Prostate gland (tissue), 2 donors: ENCODE measurements around the gene VLDLR. TPM values are rescaled to one million over a fixed set of nuclear protein-coding genes. Genes with fewer than 3 reads are reported as not detected.

Source experiments
- DNase-seq: peaks from one replicate; pipeline ENCODE4 v3.0.0-alpha.2; 2019; ENCODE audit warnings: low spot score
- H3K27ac ChIP-seq, 2 donors: fragments of 200-600 bp; sonication (generic); 2 replicates each; pipeline ENCODE4 v1.5.1; 2017 to 2019
- H3K27me3 ChIP-seq: fragments of 200-600 bp; sonication (generic); replicated peaks from 2 replicates; pipeline ENCODE4 v1.5.1; 2019; ENCODE audit not compliant: insufficient read depth
- H3K36me3 ChIP-seq, 2 donors: fragments of 200-600 bp; sonication (generic); 1 replicate in 1 of 2; 2 replicates in 1 of 2; pipeline versions ENCODE4 v1.5.1 to v1.8.1; 2017 to 2019
- H3K4me1 ChIP-seq: fragments of 200-600 bp; sonication (generic); replicated peaks from 2 replicates; pipeline ENCODE4 v1.5.1; 2019
- H3K4me3 ChIP-seq, 2 donors: fragments of 200-600 bp; sonication (generic); 2 replicates each; pipeline ENCODE4 v1.5.1; 2017 to 2019
- H3K9me3 ChIP-seq: fragments of 200-600 bp; sonication (generic); 2 replicates; pipeline ENCODE4 v1.5.1; 2017
- CTCF ChIP-seq, 4 experiments: fragments of 200-600 bp in 2 of 4; fragments of 450-650 bp in 2 of 4; sonication (generic) in 2 of 4; IDR thresholded peaks; 1 replicate in 3 of 4; 2 replicates in 1 of 4; pipeline ENCODE4 v1.5.1; 2016 to 2019; ENCODE audit warnings: antibody characterized with exemption in 4 of 4, mild to moderate bottlenecking in 2 of 4, moderate library complexity in 2 of 4
- POLR2A ChIP-seq: fragments of 450-650 bp; IDR thresholded peaks from one replicate; pipeline ENCODE4 v1.6.1; 2016; ENCODE audit warnings: antibody characterized with exemption, mild to moderate bottlenecking
- POLR2AphosphoS5 ChIP-seq: sonication (generic); formaldehyde crosslinking; IDR thresholded peaks from one replicate; pipeline ENCODE4 v1.6.1; 2017; ENCODE audit warnings: antibody characterized with exemption
- WGBS: methylation state at CpG from one replicate; pipeline ENCODE4 v1.1.5; 2018; 5-methylcytosine and 5-hydroxymethylcytosine counted together
- intact Hi-C: fragments of 100-400 bp; cut with DNase I; formaldehyde crosslinking; loops from one replicate; pipeline ENCODE4 v1.14.2; 2022
- total RNA-seq, 2 donors: library from RNA; depleted of rRNA; stranded (reverse); fragments of >200 nt; gene quantifications; one replicate each; pipeline ENCODE4 v1.1.0, GENCODE V29; 2016

Gene VLDLR
- total RNA-seq, 2 donors from 2014 or later: 8.9 to 12.8 TPM

GRCh38 chr9:2616692-2617377 lies 4.8 kb upstream of the VLDLR start:
- no peak for DNase-seq
- no peak overlapping the region for H3K27ac ChIP-seq
- intact Hi-C loops: loop anchor here (10.0 kb wide), 1 partner anchor 272 kb away; no protein-coding TSS in a partner anchor
- H3K27me3 ChIP-seq: no peaks in the 10 kb centered on the region
- 91% methylated on average over 4 of the region's 4 CpGs for WGBS
- no peaks in the 10 kb centered on the region for H3K36me3 ChIP-seq
- no peaks in the 10 kb centered on the region for H3K4me1 ChIP-seq
- TF ChIP-seq POLR2AphosphoS5 (no peak), POLR2A (no peak), CTCF (IDR thresholded peaks at IDR 0.05) (no peak)
- no peak overlapping the region for H3K4me3 ChIP-seq
- no peaks in the 10 kb centered on the region for H3K9me3 ChIP-seq

GRCh38 chr9:2618289-2618688 lies 3.3 kb upstream of the VLDLR start:
- intact Hi-C loops: loop anchor here (10.0 kb wide), 1 partner anchor 273 kb away; no protein-coding TSS in a partner anchor
- WGBS: 98% methylated on average over 1 of the region's 1 CpG

GRCh38 chr9:2620919-2621721 lies 467 bp upstream of the VLDLR start:
- peaks cover 5% of the 10 kb centered on the region for H3K4me1 ChIP-seq
- TF ChIP-seq POLR2AphosphoS5 (peak; percentile 34), POLR2A (no peak), CTCF (IDR thresholded peaks at IDR 0.05) (peak in 2 of 4 experiments; percentile 7 to 55)
- peak overlapping the region; percentile 78 to 86 for H3K27ac ChIP-seq
- H3K36me3 ChIP-seq: no peaks in the 10 kb centered on the region
- 6% methylated on average over 32 of the region's 66 CpGs for WGBS
- no peaks in the 10 kb centered on the region for H3K9me3 ChIP-seq
- peak; percentile 72 for DNase-seq
- no peaks in the 10 kb centered on the region for H3K27me3 ChIP-seq
- peak overlapping the region; percentile 56 to 73 for H3K4me3 ChIP-seq
- intact Hi-C loops: loop anchor here (5.0 to 10.0 kb wide), 6 partner anchors 64 to 466 kb away; no protein-coding TSS in a partner anchor

More at GRCh38 chr9:2618289-2618688, 3.3 kb upstream of the VLDLR start:
- H3K27ac ChIP-seq: no peak overlapping the region
- DNase-seq: no peak
- H3K4me1 ChIP-seq: peaks cover under 1% of the 10 kb centered on the region
- no peaks in the 10 kb centered on the region for H3K9me3 ChIP-seq
- no peak overlapping the region for H3K4me3 ChIP-seq
- TF ChIP-seq POLR2AphosphoS5: no peak
- no peak for TF ChIP-seq POLR2A
- no peaks in the 10 kb centered on the region for H3K36me3 ChIP-seq
- H3K27me3 ChIP-seq: no peaks in the 10 kb centered on the region

- no peaks in the 10 kb centered on the region for H3K36me3 ChIP-seq
- no peaks in the 10 kb centered on the region for H3K9me3 ChIP-seq
- peak overlapping the region; percentile 78 to 86 for H3K27ac ChIP-seq
- WGBS: under 1% methylated on average over 55 of the region's 82 CpGs
- DNase-seq: peak; percentile 10
- intact Hi-C loops: loop anchor here (2.0 to 10.0 kb wide), 7 partner anchors 42 to 468 kb away; no protein-coding TSS in a partner anchor
- TF ChIP-seq CTCF (IDR thresholded peaks at IDR 0.05) (no peak), POLR2AphosphoS5 (no peak), POLR2A (no peak)
- peaks cover 5% of the 10 kb centered on the region for H3K4me1 ChIP-seq
- peak overlapping the region; percentile 56 to 73 for H3K4me3 ChIP-seq
- H3K27me3 ChIP-seq: no peaks in the 10 kb centered on the region
Observed at GRCh38 chr9:2622461-2623287, 1.1 kb downstream of the VLDLR start.
